HG03097 (cell line): Measurements from ENCODE around the gene GTSE1.

Experiments used
- ATAC-seq: cut with Tn5 transposase; IDR thresholded peaks from one replicate; pipeline ENCODE4 v1.9.1; 2021; ENCODE audit not compliant: unreplicated experiment, low FRiP score

GTSE1 gene

DNA sequence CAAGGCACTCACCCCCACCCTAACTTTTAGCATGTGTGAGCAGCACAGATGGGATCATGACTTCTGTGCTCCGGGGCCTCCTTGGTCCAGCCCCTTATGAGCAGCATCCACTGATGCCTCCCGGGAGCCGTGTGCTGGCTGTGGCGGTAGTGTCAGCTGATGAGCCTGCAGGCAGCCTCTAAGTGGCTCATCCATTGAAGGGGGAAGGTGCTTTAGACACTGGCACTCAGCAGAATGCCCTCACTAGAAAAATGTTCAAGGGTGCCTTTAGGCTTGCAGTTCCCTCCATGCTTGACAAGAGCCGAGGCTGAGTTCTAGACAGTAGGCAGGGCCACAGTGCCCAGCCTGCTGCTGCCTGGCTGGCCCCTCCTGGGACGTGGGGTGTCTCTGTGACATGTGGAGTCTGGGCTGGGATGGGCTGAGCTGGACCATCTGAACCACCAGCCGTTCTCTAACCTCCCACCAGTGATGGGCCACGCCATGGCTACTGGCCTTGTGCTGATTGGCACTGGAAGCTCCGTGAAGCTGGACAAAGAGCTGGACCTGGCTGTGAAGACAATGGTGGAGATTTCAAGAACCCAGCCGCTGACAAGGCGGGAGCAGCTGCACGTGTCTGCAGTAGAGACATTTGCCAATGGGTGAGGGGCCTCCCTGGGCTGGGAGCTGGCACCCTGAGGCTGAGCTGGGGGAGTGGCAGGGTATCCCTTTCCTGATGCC lies 23.1 kb upstream of the GTSE1 start:
- ATAC-seq: no peak

- ATAC-seq: no peak
Observed at GRCh38 chr22:46274381-46274780, 22.3 kb upstream of the GTSE1 start.

DNA sequence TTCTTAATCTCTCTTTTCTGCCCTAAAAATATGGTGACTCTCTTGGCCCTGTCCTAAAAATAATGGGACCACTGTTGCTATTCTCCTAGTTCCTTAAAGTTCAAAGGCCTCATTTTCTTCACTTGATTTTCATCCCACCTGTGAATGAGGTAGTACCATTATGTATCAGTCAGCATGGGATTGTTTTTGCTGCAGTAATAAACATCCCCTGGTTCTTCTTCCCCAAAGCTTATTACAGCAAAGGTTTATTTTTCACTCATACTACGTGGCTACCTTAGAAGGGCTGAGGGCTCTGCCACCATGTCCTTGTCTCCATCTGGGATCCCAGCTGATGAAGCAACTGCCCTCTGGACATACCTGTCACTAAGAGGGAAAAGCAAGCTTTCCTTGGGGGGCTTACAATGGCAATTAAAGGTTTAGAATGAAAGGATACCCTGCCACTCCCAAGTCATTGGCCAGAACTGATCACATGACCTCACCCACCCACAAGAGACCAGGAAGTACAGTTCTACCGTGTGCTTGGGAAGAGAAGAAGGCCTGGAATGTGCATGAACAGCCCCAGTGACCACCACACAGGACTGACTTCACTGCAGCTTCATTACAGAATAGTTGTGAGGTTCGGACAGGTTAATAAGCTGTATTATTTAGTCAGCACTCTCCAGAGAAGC lies 21.1 kb upstream of the GTSE1 start:
- no peak for ATAC-seq

GRCh38 chr22:46276563-46276962 lies 20.1 kb upstream of the GTSE1 start:
- no peak for ATAC-seq

GRCh38 chr22:46278656-46279645 lies 17.7 kb upstream of the GTSE1 start:
- ATAC-seq: no peak

DNA sequence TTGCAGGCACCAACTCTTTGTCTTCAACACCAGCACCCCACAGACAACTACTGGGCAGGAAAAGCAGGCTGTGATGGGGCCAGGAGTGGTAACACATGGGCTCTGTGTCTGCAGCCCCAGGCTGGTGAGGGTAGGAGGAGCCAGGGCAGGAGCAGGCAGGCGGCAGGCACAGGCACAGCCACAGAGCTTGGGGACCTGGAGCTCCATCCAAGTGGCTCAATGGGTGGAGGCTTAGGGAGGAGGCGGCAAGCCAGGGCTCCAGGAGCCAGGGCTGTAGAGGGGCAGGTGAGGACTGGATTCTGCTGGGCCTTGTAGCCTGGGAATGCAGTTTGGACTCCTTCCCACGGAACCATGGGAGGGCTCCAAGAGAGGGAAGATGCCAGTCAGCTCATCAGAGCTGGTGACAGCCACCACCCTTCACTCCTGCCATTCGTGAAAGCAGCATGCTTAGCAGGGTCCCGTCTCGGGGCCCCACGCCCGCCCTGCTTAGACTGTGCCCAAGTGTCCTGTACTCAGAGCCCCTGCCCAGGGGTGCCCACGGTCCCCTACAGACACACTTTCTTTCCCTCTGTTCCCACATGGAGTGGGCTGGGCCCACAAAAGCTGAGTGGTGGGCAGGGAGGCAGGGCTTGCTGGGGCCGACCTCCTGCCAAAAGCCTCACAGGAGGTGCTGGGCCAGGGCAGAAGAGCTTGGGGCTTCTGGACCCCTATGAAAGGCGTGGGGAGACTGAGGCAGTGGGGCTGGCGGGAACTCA lies 16.4 kb upstream of the GTSE1 start:
- ATAC-seq: no peak

- no peak for ATAC-seq
Observed at GRCh38 chr22:46280999-46281623, 15.6 kb upstream of the GTSE1 start.

- ATAC-seq: no peak
Observed at GRCh38 chr22:46281866-46282678, 14.6 kb upstream of the GTSE1 start.

GRCh38 chr22:46286006-46286405 lies 10.7 kb upstream of the GTSE1 start:
- ATAC-seq: no peak

GRCh38 chr22:46286941-46287872 lies 9.5 kb upstream of the GTSE1 start:
- ATAC-seq: no peak

GRCh38 chr22:46287873-46288751 lies 8.6 kb upstream of the GTSE1 start:
- peak; percentile 66 for ATAC-seq

GRCh38 chr22:46288846-46289243 lies 7.8 kb upstream of the GTSE1 start:
- no peak for ATAC-seq

DNA sequence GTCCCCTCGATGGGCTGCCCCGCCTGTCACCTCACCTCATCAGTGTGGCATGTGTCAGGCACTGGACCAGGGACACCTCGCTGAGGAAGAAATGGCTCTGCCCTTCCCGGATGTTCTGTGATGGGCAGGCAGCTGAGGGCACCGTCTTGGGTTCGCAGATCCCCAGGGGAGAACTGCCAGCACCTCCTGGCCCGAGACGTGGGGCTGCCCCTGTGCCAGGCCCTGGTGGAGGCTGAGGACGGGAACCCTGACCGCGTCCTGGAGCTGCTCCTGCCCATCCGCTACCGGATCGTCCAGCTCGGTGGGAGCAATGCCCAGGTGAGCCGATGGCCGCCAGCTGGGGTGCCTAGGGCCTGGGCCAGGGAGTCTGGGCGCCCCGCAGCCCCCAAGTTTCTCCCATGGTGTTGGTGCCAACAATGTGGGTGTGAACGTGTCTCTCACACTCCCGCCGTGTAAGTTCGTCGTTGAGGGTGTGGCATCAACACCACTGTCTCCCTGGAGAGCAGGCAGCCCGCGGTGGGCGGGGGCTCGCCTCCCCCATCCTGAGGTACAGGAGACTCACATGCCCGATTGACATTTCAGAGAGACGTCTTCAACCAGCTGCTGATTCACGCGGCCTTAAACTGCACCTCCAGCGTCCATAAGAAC lies 7.3 kb upstream of the GTSE1 start:
- ATAC-seq: no peak

DNA sequence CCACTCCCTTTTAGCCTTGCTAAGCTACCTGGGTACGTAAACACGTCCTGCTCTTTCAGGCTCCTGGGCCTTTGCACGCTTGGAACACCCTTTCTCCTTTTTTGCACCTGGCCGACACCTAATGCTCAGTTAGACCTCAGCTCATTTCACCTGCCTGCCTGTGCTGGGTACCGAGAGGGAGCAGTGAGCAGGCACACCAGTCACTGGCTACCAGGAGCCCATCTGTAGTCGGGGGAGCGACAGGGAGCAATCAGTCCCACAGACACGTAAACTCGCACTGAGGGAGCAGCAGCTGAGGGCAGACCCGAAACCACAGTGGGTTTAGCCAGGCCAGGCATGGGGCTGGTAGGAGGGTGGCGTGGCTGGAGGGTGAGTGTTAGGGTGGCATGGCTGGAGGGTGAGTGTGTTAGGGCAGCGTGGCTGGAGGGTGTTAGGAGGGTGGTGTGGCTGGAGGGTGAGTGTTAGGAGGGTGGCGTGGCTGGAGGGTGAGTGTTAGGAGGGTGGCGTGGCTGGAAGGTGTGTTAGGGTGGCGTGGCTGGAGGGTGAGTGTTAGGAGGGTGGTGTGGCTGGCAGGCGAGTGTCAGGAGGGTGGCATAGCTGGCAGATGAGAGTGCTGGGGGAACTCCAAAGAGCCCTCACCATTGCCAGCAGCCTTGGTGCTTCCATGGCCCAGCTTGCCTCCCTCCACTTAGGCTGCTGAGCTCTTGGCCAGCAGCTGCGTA lies 6.4 kb upstream of the GTSE1 start:
- ATAC-seq: no peak

DNA sequence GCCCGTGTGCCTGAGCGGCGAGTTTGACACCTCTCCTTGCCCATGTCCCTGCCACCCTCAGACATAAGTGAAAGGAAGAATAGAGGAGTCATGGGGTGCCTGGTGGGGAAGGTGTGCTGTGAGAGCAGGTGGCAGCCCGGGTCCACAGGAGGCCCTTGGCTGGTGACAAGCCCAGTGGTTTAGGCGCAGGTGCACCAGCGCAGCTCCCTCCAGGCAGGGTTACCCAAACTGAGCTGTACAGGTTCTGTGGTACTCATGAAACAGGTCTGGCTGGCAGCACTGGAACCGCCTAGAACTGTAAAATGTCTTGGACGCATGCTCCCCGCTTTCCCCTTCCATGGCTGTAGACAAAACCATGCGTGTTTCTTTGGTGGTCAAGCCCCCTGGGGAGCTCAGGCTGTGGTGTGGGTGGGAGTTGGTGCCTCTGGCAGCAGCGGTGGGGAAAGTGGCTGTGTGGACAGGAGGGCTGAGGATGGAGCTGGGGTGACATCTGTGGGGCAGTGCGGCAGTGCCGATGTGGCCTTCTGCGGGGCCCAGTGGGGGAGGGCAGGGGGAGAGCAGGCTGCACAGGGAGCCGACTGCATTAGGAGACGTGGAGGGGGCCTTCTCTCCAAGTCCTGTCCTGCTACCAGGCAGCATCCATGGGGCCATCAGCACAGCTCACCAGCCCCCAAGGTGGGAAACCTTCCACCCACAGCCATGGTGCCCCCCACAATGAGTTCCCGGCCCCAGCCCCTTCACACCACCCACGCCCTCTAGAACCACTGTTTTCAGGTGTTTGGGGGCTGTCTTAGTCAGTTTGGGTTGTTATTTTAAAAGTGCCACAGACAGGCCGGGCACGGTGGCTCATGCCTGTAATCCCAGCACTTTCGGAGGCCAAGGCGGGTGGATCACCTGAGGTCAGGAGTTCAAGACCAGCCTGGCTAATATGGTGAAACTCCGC lies 5.6 kb upstream of the GTSE1 start:
- no peak for ATAC-seq
